ENCODE data around the gene CFAP65.
A peak's percentile ranks its signal among the peaks of the same experiment; 100 is the strongest.

CFAP65 gene

DNA sequence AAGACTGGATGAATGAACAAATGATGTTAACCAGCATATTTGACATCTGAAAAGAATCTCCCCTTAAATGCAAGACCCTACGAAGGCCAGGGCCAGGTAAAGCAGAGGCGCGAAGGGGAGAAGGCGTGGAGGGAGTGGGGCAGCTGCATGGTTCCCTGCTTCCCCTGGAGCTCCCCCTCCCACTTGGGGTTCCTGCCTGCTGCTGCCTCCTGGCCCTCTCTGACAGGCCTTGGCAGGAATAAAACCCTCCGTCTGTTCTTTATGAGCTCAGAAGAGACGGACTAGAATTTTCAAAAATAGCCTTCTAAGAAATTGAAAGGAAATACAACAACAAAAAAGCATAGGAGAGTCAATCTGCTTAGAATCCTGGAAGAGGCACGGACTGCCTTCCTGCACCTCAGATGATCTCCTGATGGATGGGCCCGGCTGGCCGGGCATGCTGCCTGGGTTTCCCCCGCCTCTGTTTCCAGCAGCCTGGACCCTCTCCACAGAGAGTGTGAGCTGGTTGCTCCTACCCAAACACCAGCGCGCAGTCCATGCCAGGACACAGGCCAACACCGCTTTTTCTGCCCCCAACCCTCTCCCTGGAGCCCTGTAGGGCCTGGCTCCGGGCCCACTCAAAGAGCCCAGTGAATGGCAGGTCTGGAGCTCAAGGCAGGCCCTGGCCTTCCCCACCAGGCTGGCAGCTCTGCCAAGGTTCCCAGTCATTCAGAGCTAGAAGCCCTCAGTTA lies 23.9 kb downstream of the CFAP65 start:
- no peak for DNase-seq (ENCODE audit: low read depth in 1 of 2, low spot score in 1 of 2)

DNA sequence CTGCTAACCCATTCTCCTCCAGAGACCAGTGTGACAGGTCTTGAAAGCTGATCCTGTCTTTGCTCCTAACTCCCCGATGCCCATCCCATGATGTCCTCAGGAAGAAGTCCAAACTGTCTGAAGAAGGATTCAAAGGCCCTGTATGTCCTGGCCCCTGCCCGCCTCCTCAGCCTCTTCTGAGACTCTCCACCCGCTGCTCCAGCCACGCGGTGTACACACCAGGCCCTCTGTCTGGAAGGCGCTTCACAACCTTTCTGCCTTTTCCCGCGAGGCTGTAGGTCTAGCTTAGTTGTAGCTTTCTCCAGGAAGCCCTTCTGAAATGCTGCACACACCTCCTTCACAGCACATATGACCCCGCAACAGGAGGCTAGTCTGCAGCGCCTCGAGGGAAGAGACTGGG lies 24.6 kb downstream of the CFAP65 start:
- no peak for DNase-seq (ENCODE audit: low read depth in 1 of 2, low spot score in 1 of 2)

DNA sequence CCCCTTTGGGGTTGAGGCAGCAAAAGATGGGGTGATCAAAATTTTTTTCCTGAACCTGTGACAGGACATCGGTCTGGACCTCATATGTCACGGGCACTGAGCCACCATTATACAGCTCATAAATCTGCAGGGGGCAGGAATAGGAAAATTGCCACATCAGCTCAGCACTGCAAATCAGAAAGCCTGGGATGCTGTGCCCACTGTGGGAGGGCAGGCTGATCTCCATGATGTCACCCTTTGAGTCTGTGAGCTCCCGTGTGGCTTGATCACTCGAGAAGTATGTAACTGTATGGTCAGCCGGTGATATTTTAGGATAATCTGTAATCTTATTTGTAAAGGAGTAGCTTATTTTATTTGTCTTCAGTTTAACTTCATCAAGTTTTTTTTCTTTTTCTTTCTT lies 30.4 kb downstream of the CFAP65 start:
- no peak for DNase-seq (ENCODE audit: low read depth in 1 of 2, low spot score in 1 of 2)

DNA sequence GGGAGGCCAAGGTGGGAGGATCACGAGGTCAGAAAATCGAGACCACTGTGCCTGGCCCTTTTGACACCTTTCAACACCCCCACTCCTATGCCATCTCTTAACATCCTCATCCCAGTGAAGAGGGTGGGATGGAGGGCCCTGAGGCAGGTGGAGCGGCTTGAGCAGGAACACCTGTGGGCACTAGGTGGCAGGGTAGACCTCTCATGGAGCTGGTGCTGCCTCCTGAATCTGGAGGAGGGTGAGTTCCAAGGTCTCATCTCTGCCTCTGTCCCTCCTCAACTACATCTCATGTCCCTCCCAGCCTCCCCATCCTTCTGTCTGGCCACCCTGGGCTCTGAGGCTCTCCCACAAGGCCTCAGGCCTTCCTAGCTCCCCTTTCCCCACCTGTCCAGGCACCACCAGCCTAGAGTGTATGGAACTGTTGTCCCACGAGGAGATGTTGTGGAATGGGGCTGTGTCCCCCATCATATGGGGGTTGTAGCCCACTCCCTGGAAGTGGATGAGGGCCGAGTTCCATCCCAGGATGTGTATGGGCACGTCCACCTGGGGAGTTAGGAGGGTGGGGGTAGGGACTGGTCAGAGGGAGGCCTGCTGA lies 31.1 kb downstream of the CFAP65 start:
- no peak for DNase-seq (ENCODE audit: low read depth in 1 of 2, low spot score in 1 of 2)

DNA sequence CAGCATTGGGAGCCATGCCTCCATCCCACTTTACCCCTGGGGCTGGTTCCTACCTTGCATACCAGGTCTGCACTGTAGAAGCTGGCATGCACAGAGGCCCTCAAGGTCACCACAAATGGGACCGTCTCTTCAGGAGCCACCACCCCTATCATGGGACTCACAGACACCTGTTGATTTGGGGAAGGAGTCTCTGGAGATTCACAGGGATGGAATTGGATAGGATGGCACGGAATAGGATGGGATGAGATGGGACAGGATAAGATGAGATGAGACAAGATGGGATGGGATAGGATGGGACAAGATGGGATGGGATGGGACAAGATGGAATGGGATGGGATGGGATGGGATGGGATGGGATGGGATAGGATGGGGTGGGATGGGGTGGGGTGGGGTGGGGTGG lies 32.0 kb downstream of the CFAP65 start:
- DNase-seq (ENCODE audit: low read depth in 1 of 2, low spot score in 1 of 2) = no peak

DNA sequence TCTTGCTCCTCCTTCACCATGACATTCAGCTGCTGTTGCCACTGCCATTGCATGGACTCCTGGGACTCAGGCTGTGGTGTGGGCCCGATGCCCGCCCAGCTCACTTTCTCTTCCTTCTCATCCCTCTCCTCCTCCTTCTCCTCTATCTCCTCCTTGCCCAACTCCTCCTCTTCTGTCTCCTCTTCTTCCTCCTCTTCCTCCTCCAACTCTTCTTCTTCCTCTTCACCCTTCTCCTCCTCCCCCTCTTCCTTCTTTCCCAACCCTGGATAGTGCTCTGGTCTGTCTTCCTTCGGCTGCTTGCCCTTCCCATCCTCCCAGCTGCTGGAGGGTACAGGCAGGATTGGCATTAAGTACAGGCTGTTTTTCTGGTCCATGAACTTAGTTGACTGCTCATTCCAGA lies 37.3 kb downstream of the CFAP65 start:
- DNase-seq (ENCODE audit: low read depth in 1 of 2, low spot score in 1 of 2) = no peak

DNA sequence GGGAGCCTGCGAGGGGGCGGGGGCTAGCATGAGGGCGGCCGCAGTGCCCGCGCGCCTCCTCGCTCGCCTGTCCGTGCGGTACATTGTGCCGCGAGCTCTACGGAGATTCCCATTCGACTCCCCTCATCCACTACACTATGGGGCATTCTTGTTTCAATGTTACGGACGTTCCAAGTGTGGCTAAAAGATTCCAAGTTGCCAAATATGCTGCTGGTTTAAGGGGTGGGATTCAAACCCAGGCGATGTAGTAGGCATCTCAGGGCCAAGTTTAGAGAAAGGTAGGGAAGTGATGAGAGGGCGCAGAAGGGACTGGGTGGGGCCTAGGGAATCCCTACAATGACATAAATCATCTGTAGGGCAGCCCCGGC lies 38.1 kb downstream of the CFAP65 start:
- no peak for DNase-seq (ENCODE audit: low read depth in 1 of 2, low spot score in 1 of 2)

DNA sequence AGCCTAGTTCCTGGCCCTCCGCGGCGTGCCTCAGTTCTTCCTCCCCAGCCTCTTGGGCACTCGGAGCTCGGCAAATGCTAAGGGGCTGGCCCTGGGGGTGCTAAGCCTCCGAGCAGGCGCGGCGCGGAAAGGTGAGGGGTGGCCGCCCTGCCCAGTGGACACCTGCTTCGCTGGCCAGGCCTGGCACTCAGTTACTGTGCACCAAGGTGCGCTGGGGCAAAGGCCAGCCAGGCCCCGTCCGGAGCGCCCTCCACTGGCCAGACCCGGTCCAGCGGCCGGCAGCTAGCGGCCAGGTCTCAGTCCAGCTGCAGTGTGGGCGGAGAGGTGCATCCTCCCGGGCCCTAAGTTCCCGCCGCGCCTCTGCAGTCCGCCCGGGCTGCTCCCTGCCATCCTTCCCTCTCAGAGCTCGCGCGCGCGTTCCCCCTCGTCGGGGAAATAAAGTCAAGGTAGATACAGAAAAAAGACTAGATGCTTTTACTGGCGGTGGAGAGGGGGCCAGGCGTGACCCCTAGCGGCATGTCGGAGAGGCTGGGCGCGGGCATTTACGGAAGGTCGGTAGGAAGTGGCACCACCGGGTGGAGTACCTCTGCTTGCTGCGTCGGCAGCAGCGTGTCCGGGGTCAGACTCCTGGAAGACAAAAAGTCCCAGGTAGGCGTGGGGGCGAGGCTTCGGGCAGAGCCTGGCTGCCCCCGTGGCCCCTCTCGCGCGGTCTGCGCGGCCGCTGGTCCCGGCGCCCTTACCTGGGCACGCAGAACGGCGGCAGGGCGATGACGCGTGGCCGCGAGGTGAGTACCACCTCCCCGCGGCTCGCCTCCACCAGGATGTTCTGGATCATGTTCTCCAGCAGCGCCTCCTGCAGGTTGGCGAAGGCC lies 38.7 kb downstream of the CFAP65 start:
- no peak for DNase-seq (ENCODE audit: low read depth in 1 of 2, low spot score in 1 of 2)

DNA sequence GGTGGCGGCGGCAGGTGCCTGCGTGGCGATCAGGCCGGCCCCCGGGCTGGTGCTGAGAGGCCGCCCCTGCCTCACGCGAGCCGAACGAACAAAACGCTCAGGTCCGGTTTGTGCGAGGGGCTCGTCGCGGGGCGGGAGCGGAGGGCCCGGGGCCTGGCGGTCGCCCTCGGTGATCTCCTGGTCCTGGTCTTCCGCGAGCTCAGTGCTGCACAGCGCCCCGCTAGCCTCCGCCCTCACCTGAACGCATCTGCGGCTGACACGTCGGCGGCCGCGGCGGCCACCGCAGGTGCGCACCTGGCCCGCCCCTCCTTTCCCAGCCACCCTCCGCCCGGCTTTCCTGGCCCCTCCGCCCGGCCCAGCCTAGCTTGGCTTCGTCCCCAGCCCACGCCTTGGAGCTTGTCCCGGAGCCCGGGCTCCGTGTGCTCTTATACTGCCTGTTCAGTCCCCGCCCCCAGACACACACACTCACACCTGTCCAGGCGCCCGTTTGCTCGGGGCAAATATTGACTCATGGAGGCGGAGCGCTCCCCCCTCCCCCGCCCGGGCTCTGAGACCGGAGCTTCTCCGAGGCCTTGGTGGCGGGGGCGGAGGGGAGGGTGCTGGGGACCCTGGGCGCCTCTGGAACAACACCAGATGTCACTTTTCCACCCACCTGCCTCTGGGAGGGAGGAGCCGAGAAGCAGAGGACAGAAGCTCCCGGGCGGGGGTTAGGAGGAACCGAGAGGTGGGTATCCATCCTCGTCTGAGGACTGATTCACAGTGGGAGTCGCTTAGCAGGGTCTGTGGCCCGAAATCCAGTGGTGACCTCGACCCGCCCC lies 39.5 kb downstream of the CFAP65 start:
- no peak for DNase-seq (ENCODE audit: low read depth in 1 of 2, low spot score in 1 of 2)

DNA sequence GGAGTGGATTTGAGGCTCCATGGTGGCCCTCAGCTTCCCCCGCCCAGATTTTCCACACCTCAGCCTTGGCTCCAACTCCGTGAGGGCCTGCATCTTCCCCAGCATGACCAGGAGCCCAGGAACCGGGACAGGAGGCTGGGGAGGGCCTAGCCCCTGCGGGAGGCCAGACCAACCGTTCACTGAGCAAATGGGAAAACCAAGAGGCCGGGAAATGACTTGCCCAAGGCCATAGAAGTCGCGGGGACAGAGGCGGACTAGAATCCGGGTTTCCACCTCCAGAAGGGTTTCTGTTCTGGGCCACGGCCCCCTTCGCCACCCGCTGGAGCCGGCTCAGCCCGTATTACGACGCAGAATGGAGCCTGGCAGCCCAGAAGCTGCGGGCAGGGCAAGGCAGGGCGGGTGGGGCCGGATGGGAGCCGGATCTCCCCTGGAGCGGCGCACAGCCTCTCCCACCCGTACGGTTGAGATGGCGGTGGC lies 40.2 kb downstream of the CFAP65 start:
- no peak for DNase-seq (ENCODE audit: low read depth in 1 of 2, low spot score in 1 of 2)

DNA sequence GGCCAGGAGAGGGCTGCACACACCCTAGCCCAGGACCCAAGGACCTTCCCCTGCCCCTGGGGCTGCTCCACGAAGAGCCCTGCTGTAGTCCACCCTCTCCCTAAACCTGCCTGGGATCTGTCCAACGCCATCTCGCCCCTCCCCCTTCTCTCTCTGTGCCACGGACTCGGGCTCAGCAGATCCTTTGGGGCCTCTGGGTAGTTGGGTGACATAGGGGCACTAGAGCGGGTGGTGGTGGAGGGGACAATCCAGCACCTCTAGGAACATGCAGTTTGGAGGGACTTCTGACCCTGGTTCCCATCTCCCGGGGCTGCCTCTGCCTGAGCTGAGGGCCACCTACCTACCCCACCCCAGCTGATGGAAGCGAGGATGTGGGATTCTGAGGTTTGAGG lies 40.8 kb downstream of the CFAP65 start:
- no peak for DNase-seq (ENCODE audit: low read depth in 1 of 2, low spot score in 1 of 2)

DNA sequence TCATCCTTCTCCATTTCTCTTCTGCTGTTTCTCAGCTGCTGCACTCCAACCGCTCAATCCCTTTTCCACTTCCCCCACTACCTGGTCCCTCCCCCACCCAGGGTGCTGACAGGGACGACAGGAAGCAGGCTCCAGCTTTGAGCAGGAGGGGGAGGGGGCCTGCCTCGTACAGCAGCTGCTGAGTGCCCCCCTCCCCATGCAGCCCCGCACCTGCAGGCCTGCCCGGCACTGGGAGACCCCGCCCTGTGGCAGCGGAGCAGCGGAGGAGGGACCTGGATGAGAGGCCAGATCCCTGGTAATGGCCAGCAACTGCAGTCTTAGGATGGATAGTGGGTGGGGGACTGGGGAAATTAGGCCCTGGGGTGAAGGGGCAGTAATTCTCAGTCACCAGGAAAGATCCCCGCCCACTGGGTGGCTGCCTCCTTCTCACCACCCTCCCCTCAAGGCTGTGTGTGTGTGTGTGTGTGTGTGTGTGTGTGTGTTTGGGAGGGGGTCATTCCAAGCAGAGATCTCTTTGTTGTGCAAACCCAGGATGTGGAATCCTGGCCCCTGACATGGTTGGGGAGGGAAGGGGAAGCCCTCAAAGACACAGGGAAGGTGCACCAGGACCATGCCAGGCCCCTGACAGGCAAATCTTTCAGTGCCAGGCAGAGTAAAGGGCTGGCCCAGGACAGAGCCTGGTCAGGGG lies 41.3 kb downstream of the CFAP65 start:
- no peak for DNase-seq (ENCODE audit: low read depth in 1 of 2, low spot score in 1 of 2)

DNA sequence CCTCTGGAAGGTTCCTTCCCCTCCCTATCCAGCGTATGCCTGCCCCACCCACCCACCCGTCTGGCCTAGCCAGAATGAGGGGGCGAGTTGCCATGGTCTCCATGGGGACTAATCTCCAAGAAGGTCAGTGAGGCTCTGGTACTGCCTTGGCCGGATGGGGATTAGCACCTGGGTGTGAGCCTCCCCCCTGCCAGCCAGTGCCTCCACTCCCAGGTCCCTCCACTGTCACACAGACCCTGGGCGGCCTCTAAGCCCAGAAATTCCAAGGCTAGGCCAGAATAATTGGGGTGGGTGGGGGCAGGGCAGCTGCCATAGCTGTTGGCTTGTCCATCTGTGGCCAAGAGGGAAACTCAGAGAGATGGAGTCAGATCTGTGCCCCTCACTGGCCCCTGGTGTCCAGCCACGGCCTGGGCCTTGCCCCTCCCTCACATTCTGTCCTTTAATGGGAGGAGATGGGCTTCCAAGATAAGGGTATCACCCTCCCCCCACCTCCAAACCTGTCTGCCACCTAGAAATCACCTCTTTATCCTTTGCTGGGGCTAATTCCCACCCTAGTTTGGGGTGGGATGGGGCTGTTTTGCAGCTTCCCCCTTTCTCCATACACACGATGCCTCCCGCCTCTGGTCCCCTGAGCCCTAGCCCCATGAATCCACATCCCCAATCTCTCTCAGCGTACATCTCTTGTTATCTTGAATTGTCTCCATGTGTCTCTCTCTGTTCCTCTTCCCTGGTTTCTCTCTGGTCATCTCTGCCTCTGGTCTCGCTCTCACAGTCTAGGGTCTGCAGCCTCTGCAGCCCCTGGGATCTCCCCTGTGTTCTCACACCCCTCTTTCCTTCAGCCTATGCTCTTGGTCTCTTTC lies 42.1 kb downstream of the CFAP65 start:
- DNase-seq (ENCODE audit: low read depth in 1 of 2, low spot score in 1 of 2) = no peak

DNA sequence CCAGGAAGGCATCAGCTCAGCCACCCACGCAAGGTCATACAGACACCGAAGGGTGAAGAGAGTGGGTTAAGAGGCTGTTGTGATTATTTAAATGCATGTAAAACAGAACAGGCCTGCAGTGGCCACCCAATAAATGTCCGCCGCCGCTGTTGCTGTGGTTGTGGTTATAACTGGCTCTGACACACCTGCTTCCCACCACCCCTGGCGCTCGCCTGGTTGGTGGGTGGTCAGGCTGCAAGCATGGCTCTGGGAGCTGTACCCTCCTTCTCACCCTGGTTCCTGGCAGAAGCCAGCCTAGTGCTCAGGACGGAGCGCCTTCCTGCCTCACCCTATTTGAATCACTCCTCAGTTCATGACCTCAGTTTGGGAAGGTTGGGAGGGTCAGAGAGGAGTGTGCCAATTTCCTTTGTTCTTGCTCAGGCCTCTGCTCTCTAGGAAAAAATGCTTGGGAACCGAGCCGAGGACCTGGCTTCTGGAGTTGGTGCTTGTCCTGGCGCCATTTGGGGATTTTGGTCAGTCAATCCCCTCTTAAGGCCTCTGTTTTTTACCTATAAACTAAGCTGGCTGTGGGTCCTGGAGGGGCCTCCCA lies 42.8 kb downstream of the CFAP65 start:
- no peak for DNase-seq (ENCODE audit: low read depth in 1 of 2, low spot score in 1 of 2)

DNA sequence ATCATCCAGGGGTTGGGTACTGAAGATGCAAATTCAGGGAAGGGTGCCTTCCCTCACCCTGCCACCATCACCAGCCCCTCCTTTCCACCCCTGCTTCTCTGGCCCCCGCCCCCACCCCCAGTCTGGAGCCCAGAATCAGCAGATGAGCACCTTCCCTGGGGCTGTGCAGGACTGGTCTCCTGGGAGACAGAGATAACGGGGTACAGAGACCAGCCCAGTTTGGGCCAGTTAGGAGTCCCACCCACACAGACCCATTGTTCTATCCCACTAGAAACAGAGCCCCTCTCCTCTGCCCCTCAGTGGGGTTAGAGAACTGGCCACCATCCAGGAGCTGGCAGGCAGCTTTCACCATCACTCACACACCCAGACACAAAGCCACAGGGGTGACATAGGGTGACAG lies 43.6 kb downstream of the CFAP65 start:
- no peak for DNase-seq (ENCODE audit: low read depth in 1 of 2, low spot score in 1 of 2)

DNA sequence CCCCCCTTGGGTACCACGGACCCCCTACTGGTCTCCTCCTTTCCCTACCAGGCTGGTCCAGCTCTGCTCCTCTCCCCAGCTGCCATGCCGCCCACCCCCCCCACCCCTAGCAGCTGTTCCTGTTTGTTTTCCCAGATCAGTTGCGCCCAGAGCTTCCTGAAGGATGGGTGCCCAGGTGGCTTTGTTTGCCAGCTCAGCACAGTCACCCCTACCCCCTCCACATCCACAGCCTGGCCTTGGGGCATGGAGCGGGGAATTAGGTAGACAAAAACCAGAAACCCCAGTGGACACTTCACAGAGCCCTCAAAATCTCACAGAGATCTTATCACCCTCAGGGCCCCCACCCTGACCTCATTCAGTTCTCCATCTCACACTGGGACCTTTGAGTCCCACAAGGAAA lies 44.4 kb downstream of the CFAP65 start:
- DNase-seq (ENCODE audit: low read depth in 1 of 2, low spot score in 1 of 2) = no peak

DNA sequence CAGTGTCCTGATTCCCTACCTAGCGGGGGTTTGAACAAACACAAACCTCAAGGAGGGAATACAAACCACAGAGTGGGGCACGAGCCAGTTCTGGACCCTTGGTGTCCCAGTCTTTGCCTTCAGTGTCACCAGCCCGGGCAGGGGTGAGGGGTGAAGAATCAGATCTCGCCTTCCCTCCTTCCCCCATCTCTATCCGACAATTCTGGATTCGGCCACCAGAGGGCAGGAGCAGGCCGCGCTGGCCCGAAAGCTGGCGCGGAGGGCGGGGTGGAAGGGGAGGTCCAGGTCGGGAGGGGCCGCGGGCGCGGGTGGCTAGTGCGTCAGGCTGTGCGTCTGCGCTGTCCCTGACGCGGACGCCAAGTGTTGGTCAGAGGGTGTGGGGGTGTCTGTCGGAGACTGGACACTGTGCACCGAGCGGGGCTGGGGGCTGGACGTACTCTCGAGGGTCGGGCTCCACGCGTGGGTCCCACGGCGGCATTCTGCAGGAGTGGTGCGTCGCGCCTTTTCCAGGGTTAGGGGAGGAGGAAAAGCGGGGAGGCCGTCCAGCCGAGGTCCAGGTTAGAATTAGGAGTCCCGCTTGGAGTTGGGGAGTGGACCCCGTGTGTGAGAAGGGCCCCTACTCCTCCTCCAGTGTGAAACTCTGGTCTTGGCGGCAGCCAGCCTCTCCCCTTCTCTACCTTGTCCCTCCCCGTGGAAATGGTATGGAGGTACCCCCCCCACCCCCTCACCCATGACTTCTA lies 45.2 kb downstream of the CFAP65 start:
- peak; percentile 60 to 62 for DNase-seq (ENCODE audit: low read depth in 1 of 2, low spot score in 1 of 2)

DNA sequence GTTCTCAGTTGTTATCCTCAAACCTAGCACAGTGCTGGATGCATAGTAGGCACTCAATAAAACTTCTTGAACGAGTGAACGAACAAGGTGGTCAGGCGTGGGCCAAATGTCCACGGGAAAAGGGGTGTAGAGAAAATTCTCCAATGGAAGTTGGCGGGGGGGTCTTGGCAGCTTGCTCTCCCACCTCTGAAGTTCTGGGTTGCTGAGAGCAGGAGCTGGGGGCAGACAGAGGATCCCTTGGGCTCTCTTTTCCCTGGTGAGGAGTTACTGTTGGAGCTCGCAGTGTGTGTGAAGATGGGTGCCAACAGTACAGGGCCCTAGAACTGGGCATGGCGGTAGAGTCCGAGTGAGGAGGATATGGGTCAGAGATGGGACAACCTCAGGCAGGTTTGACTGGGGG lies 45.8 kb downstream of the CFAP65 start:
- DNase-seq (ENCODE audit: low read depth in 1 of 2, low spot score in 1 of 2) = no peak

Measured in activated T-helper 1 cell treated with anti-CD3 and anti-CD28 coated beads, Interleukin-2, amount 50 U/mL, for 16 hours (primary cell).